ENCODE measurements around the gene MKRN2.
A peak's percentile ranks its signal among the peaks of the same experiment; 100 is the strongest.
"Not testable (repeated sequence)": the region's sequence is repeated elsewhere in the genome, so short reads cannot be mapped to it uniquely, and the experiment has no call there.

The MKRN2 gene

GRCh38 chr3:12556690-12557472, at the start of gene MKRN2:
Gene MKRN2 (plus strand): TSS chr3:12557087. CDS start chr3:12557151, 64 bp downstream.
- FAIRE-seq: no peak

- no peak for FAIRE-seq
Observed at GRCh38 chr3:12507591-12508281, 49.2 kb upstream of the MKRN2 start.

GRCh38 chr3:12508291-12508700, 48.6 kb upstream of the MKRN2 start:
- no peak for FAIRE-seq

- FAIRE-seq: no peak
Observed at GRCh38 chr3:12509466-12509865, 47.4 kb upstream of the MKRN2 start.

- no peak for FAIRE-seq
Observed at GRCh38 chr3:12512534-12513118, 44.3 kb upstream of the MKRN2 start.

GRCh38 chr3:12513694-12514446, 43.0 kb upstream of the MKRN2 start:
- FAIRE-seq: no peak

GRCh38 chr3:12515631-12516030, 41.3 kb upstream of the MKRN2 start:
- no peak for FAIRE-seq

- FAIRE-seq: no peak
Observed at GRCh38 chr3:12516873-12517272, 40.0 kb upstream of the MKRN2 start.

GRCh38 chr3:12518261-12519028, 38.4 kb upstream of the MKRN2 start:
- FAIRE-seq: no peak

GRCh38 chr3:12521010-12521409, 35.9 kb upstream of the MKRN2 start:
- no peak for FAIRE-seq

- FAIRE-seq: no peak
Observed at GRCh38 chr3:12522721-12523120, 34.2 kb upstream of the MKRN2 start.

- FAIRE-seq: no peak
Observed at GRCh38 chr3:12527757-12528143, 29.1 kb upstream of the MKRN2 start.

- FAIRE-seq: no peak
Observed at GRCh38 chr3:12532182-12532581, 24.7 kb upstream of the MKRN2 start.

- no peak for FAIRE-seq
Observed at GRCh38 chr3:12536423-12536822, 20.5 kb upstream of the MKRN2 start.

GRCh38 chr3:12541625-12542024, 15.3 kb upstream of the MKRN2 start:
- no peak for FAIRE-seq

- FAIRE-seq: not testable (repeated sequence)
Observed at GRCh38 chr3:12543497-12543896, 13.4 kb upstream of the MKRN2 start.

GRCh38 chr3:12544652-12545472, 12.0 kb upstream of the MKRN2 start:
- FAIRE-seq: no peak

GRCh38 chr3:12545473-12545791, 11.5 kb upstream of the MKRN2 start, which contains the start of gene MKRN2OS:
Gene MKRN2OS (minus strand): TSS chr3:12545499. CDS start chr3:12545464, 35 bp downstream.
- no peak for FAIRE-seq

GRCh38 chr3:12549971-12550760, 6.7 kb upstream of the MKRN2 start:
- peak; percentile 84 for FAIRE-seq

- no peak for FAIRE-seq
Observed at GRCh38 chr3:12553921-12554391, 2.9 kb upstream of the MKRN2 start.

GRCh38 chr3:12556314-12556689, 585 bp upstream of the MKRN2 start:
- no peak for FAIRE-seq
